ENCODE measurements around the gene PINLYP.
A peak's percentile ranks its signal among the peaks of the same experiment; 100 is the strongest.

PINLYP gene

DNA sequence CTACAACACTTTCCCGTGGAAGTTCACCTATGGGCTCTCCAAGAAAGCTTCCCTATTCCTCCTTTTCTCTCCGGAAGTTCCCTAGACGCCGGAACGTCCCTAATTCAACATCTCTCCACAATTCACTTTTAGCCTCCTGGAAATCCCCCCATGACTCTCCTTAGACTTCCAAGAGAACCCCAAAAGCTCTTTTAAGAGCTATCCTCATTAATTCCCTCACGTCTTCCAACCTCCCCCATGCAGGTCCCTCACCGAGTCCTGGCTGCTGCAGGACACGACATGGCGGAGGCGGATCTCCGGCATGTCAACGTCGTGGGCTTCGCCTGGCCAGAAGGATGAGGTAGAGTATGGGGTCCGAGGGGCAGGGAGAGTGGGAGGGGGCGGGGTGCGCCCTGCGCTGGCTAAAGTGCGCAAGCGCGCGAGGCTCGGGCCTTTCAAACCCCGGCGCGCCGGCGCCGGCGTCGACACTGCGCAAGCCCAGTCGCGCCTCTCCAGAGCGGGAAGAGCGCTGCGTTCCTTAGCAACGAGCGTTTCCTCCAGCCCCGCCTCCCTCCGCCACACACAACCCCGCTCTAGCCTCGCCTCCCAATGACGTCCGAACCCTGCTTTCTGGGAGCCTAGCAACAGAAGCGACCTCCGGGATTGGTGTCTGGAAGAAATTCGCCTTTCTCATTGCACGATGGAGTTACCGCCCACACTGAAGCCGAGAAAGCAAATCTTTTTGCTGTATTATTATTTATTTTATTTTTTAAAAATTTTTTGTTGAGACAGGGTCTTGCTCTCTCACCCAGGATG lies at the start of gene PINLYP, which contains the start of gene XRCC1:
Gene PINLYP (plus strand): TSS at position 646 of the 795 bp plus-strand sequence. CDS start 1,391 bp downstream, outside the sequence.
Gene XRCC1 (minus strand): TSS at position 372 of the 795 bp plus-strand sequence. CDS start 69 bp downstream, at position 303.
- peak within 1 kb of the TSS; percentile 96 for H3K4me3 ChIP-seq (ENCODE audit: low read length)
- TF ChIP-seq ZNF274 (IDR thresholded peaks at IDR 0.05; ENCODE audit: low read depth, low read length): no peak

DNA sequence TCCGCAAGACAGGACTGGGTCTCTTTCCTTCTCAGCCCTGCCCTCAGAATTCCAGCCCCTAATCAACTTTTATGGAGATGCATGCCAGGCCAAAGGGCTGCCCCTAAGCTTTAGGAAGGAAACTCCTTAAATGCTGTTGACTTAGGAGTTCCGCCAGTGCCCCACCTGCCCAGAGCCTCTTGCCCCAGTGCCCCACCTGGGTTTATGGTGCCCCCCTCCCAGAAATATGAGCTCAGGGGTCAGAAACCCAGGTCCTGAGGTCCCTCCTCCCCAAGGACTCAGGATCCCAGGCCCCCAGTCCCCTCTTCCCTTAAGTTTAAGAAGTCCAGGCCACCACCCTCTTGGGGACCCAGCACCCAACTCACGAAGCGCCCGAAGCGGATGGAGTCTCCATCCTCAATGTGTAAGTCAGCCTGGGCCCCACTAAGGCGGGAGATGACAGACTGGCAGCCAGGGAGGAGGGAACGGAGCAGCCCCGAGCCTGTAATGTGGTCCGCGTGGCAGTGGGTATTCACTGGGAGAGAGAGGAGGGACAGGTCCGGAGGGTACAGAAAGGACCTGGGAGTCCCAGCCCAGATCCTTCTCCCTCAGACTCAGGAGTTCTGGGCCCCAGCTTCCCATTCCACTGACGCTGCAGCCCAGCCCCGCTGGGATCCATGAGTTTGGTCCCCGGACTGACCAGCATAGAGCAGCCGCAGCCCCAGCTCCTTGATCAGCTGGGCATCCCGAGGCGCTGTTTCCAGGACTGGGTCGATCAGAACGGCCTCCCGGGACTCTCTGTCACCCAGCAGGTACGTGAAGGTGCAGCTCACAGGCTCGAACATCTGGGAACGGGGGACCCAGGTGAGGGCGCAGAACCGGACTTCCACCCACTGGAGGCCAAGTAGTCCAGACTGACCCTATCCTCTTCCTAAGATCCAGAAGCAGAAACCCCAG lies 49.5 kb upstream of the PINLYP start:
- no peak for TF ChIP-seq ZNF274 (IDR thresholded peaks at IDR 0.05; ENCODE audit: low read depth, low read length)
- H3K4me3 ChIP-seq (ENCODE audit: low read length): peak overlapping the region; percentile 93

DNA sequence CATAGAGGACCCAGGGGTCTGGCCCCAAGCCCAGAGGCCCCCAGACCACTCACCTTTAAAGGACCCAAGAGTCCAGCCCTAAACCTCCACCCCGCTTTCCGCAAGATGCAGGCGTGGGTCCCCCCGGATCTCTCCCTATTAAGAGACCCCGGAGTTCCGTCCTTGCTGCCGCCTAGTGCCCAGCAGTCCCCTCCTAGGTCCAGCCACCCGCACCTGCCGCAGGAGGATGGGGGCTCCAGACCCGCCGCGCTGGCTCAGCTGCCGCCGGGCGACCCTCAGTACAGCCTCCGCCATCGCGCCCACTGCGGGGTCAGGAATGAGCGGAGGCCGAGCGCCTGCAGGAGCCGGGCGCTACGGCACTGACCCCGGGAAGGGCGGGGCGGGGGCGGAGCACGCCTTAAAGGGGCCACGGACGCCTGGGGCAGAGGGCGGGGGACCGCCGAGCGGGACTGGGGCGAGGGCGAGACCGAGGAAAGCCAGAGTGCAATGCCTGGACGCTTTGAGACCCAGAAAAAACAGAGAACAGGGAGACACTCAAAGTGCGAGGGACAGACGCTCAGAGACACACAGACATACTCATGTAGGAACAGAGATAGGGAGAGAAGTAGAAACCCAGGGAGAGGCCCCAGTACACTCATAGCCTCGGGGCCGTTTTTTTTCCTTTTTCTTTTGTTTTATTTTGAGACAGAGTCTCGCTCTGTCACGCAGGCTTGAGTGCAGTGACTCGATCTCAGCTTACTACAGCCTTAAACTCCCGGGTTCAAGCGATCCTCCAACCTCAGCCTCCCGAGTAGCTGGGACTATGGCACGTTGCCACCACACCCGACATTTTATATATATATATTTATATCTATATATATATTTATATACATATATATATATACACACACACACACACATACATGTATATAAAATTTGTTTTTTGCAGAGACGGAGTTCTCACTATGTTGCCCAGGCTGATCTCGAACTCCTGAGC lies 48.4 kb upstream of the PINLYP start, which contains the start of gene ETHE1:
Gene ETHE1 (minus strand): TSS at position 318 of the 976 bp plus-strand sequence. CDS start 24 bp downstream, at position 294.
- peak within 1 kb of the TSS; percentile 93 for H3K4me3 ChIP-seq (ENCODE audit: low read length)
- TF ChIP-seq ZNF274 (IDR thresholded peaks at IDR 0.05; ENCODE audit: low read depth, low read length): no peak

DNA sequence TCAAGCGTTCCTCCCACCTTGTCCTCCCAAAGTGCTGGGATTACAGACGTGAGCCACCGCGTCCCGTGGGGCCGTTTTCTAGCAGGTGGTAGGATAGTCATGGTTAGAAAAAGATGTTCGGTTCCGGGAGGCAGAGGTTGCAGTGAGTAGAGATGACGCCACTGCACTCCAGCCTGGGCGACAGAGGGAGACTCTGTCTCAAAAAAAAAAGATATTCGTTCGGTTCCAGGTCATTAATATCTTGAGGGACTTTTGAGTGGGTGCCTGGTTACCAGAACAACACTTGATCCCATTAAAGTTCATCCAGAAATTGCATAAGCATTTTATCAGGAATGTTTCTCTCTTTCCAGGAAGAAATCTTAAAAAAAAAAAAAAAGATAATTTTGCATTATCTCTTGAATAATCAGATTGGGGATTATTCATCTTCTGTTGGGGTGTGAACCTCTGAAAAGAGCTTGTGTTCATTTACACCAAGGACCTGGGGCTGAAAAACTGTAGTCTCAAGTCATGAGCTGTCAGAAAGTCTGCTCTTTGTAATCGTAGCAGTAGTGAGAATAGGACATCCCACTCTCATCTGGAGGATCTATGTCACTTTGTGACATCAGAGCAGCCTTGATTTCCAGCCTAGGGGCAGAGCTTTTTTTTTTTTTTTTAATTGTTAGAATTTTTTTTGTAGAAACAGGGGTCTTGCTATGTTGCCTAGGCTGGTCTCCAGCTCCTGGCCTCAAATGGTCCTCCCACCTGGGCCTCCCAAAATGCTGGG lies 47.6 kb upstream of the PINLYP start:
- H3K4me3 ChIP-seq (ENCODE audit: low read length): no peak overlapping the region; the same call in 1 of the 2 replicates
- no peak for TF ChIP-seq ZNF274 (IDR thresholded peaks at IDR 0.05; ENCODE audit: low read depth, low read length)

DNA sequence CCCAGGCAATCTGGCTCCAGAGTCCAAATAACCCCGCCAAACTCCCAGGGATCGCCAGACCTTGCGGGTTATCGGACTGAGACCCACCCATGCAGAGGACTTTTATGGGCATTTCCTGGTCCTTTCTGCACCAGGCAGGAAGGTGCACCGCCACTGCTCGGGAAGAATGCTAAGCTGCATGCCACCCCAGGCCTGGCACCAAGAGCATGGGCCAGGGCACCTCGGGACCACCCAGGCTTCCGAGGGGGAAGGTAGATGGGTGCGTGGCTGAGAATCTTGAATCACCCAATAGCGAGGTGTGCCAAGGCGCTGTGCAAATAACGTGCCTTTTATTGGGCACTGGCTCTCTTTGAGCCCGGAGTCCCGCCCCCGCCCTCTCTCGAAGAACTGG lies 43.0 kb upstream of the PINLYP start:
- H3K4me3 ChIP-seq (ENCODE audit: low read length): peak overlapping the region; percentile 66; the same call in 1 of the 2 replicates
- TF ChIP-seq ZNF274 (IDR thresholded peaks at IDR 0.05; ENCODE audit: low read depth, low read length): no peak

DNA sequence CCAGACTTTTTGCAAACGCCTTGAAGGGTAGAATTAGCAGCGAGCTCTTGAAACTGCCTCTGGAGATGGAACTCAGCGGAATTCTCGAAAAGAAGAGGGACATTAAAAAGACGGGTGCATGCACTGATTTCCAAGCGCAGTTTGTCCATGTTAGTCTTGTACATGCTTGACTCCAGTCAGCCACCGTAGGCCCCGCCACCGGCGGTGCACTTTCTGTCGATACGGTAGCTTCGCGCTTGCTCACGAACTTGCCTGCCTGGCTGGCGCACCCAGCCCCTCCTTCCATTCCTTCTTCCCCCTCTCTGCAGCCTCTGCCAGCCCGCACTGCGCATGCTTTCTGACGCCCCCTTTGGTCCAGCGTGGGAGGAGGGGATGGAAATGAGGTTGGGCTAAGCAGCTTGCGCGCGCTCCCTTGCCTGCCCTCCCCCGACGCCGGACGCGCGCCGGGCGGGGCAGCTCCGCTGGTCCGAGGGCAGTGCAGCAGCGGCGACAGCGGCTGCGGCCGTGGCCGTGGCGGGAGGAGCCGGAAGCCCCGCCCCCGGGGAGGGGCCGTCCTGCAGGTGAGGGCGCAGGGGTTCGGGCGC lies 42.5 kb upstream of the PINLYP start, which contains the start of gene ZNF575:
Gene ZNF575 (plus strand): TSS at position 227 of the 584 bp plus-strand sequence. CDS start 1,235 bp downstream, outside the sequence.
- no peak for TF ChIP-seq ZNF274 (IDR thresholded peaks at IDR 0.05; ENCODE audit: low read depth, low read length)

DNA sequence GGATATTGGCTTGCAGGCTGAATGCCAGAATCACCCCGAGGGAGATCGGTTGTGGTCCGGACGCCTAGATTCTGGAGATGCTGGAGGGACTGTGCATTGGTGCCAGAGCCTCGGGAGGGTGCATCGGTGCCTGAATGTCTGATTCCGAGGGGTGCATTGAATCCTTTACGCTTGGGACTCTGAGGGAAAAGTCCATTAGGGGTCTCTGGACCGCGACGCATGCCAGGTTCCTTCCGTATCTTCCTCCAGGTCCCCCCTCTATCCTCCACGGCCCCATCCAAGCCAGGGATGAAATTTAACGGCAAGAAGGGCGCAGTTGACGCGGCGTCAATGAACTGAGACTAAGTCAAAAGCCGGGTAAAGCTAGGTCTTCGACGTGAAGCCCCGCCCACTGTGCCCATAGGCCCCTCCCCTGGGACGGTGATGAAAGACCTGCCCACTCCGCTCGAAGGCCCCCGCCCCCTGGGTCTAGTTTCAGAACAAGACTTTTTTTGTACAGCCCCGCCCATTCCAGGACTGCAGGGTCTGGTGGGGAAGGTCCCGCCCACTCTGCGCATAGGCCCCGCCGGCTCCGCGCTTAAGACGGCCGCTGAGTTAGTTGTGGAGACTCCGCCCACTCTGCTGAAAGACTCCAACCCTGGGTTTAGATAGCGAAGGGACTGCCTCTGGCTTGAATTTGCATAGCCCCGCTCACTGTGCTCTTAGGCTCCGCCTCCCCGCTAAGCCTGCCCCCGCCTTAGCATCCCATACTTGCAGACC lies 41.9 kb upstream of the PINLYP start:
- H3K4me3 ChIP-seq (ENCODE audit: low read length): peak overlapping the region; percentile 66
- TF ChIP-seq ZNF274 (IDR thresholded peaks at IDR 0.05; ENCODE audit: low read depth, low read length): no peak

More for the DNA sequence above, 42.5 kb upstream of the PINLYP start, which contains the start of gene ZNF575:
- peak within 1 kb of the TSS; percentile 66 for H3K4me3 ChIP-seq (ENCODE audit: low read length)

DNA sequence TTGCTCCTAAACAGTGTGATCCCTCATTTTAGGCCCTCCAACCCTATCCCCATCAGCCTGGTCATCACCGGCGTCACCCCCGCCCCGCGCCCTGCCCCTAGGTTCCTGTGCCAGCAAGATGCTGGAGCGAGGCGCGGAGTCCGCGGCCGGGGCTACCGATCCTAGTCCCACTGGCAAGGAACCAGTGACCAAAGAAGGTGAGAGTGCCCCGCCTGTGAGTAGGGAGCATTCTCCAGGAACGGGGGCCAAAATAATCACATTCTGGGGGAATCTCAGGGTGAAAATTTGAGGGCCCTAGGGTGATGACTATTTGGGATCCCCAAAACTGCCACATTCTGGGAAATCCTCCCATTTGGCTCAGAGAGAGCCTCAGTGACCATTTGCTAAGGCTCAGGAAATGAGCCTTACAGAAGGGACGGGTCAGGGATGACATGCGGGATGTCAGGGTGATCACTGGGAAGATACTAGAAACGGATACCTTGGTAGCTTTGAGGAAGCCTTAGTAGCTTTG lies 41.2 kb upstream of the PINLYP start:
- no peak for TF ChIP-seq ZNF274 (IDR thresholded peaks at IDR 0.05; ENCODE audit: low read depth, low read length)
- H3K4me3 ChIP-seq (ENCODE audit: low read length): no peak overlapping the region; the same call in 1 of the 2 replicates

DNA sequence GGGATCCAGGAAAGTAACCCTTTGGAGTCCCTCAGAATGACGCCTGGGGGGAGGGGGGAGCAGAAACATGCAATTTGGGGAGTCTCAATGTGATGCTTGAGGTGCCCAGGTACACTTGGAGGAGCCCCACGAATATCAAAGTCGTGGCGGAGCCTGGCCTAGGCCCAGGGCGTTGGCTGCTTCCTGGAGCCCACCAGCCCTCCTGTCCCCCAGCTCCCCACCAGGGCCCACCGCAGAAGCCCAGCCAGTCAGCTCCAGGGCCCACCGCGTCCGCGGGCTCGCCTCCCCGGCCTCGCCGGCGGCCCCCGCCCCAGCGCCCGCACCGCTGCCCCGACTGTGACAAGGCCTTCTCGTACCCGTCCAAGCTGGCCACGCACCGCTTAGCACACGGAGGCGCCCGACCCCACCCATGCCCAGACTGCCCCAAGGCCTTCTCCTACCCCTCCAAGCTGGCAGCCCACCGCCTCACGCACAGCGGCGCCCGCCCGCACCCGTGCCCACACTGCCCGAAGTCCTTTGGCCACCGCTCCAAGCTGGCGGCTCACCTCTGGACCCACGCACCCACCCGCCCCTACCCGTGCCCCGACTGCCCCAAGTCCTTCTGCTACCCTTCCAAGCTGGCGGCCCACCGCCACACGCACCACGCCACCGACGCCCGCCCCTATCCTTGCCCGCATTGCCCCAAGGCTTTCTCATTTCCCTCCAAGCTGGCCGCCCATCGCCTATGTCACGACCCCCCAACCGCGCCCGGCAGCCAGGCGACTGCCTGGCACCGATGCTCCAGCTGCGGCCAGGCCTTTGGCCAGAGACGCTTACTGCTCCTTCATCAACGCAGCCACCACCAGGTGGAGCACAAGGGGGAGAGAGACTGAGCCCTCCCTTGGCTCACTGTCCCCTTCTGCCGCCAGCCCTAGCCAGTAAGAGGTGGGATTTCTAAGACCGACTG lies 40.5 kb upstream of the PINLYP start:
- no peak overlapping the region for H3K4me3 ChIP-seq (ENCODE audit: low read length)
- TF ChIP-seq ZNF274 (IDR thresholded peaks at IDR 0.05; ENCODE audit: low read depth, low read length): no peak

DNA sequence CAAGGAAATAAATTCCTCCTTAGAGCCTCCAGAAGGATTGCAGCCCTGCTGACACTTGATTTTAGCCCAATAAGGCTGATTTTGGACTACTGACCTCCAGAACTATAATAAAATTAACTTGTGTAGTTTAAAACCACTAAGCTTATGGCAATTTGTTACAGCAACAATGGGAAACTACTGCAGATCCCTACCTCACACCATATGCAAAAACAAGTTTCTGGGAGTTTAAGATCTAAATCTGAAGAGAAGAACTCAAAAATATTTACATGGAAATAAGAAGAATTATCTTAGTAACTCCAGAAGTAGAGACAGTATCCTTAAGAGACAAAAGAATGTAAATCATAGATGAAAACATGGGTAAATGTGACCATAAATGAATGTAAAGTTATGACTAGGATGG lies 36.7 kb upstream of the PINLYP start:
- TF ChIP-seq ZNF274 (IDR thresholded peaks at IDR 0.05; ENCODE audit: low read depth, low read length): no peak
- no peak overlapping the region for H3K4me3 ChIP-seq (ENCODE audit: low read length)
